H1 (cell line): ENCODE data around the gene HOXD4. TPM values are rescaled to one million over a fixed set of nuclear protein-coding genes. Genes with fewer than 3 reads are reported as not detected.

Experiments used
- CTCF ChIA-PET: fragments of 300-600 bp; sonication (Branson Sonifier 250); formaldehyde crosslinking; loops from one replicate; lab custom pipeline; 2021; ENCODE audit not compliant: partially characterized antibody; lab: Charles Lee
- POLR2A ChIA-PET: fragments of 300-600 bp; sonication (Branson Sonifier 250); formaldehyde crosslinking; loops from one replicate; lab custom pipeline; 2021; ENCODE audit warnings: inconsistent platforms; ENCODE audit not compliant: partially characterized antibody; lab: Charles Lee
- DNase-seq, 2 experiments: peaks; one replicate each; pipeline versions ENCODE4 v3.0.0 to v3.0.0-alpha.2; 2010 to 2022; ENCODE audit warnings: low spot score in 2 of 2, low read depth in 1 of 2, mixed read lengths in 1 of 2
- FAIRE-seq: peaks from 2 replicates; lab custom pipeline; 2011; peaks lifted over from hg19 to GRCh38; lab: Jason Lieb, UNC
- H2AFZ ChIP-seq: 2 replicates; pipeline ENCODE4 v1.8.1; 2012; ENCODE audit warnings: low read length, inconsistent platforms
- H2AK5ac ChIP-seq: 2 replicates; pipeline ENCODE4 v1.6.1; 2013; ENCODE audit warnings: low read depth, low read length
- H2BK120ac ChIP-seq: replicated peaks from 2 replicates; pipeline ENCODE3; 2013; ENCODE audit warnings: low read depth, low read length, inconsistent platforms
- H2BK12ac ChIP-seq: 2 replicates; pipeline ENCODE4 v1.6.1; 2013; ENCODE audit warnings: low read depth, low read length
- H2BK15ac ChIP-seq: 2 replicates; pipeline ENCODE4 v1.6.1; 2013; ENCODE audit warnings: low read length
- H2BK20ac ChIP-seq: 2 replicates; pipeline ENCODE4 v1.6.1; 2013; ENCODE audit warnings: low read length
- H2BK5ac ChIP-seq: 2 replicates; pipeline ENCODE4 v1.6.1; 2013; ENCODE audit warnings: low read depth, low read length
- H3K14ac ChIP-seq: 2 replicates; pipeline ENCODE4 v1.6.1; 2013; ENCODE audit warnings: inconsistent platforms; ENCODE audit not compliant: insufficient read length
- H3K18ac ChIP-seq: 2 replicates; pipeline ENCODE4 v1.6.1; 2013; ENCODE audit warnings: low read length; ENCODE audit errors: extremely low read depth
- H3K23ac ChIP-seq: 2 replicates; pipeline ENCODE4 v1.6.1; 2013; ENCODE audit warnings: inconsistent platforms; ENCODE audit not compliant: insufficient read length
- H3K23me2 ChIP-seq: 2 replicates; pipeline ENCODE4 v1.6.1; 2013; ENCODE audit warnings: low read depth, low read length
- H3K27ac ChIP-seq: 2 replicates; pipeline ENCODE4 v1.6.1; 2011; ENCODE audit warnings: low read depth, low read length, inconsistent platforms
- H3K27me3 ChIP-seq, 4 experiments: replicated peaks in 1 of 4; 1 replicate in 1 of 4; 2 replicates in 3 of 4; pipeline versions ENCODE4 v1.6.1 to v1.8.1; 2011 to 2013; ENCODE audit warnings: low read length in 3 of 4, mild to moderate bottlenecking in 3 of 4, inconsistent platforms in 2 of 4, mixed read lengths in 2 of 4, moderate library complexity in 1 of 4; ENCODE audit not compliant: control insufficient read depth in 3 of 4, insufficient read depth in 3 of 4; ENCODE audit errors: extremely low read depth in 1 of 4
- H3K36me3 ChIP-seq, 4 experiments: 2 replicates each; pipeline versions ENCODE4 v1.6.1 to v1.8.1; 2011 to 2013; ENCODE audit warnings: mild to moderate bottlenecking in 4 of 4, low read length in 3 of 4, moderate library complexity in 2 of 4, control low read depth in 1 of 4, inconsistent platforms in 1 of 4; ENCODE audit not compliant: insufficient read depth in 4 of 4, control insufficient read depth in 2 of 4
- H3K4ac ChIP-seq: replicated peaks from 2 replicates; pipeline ENCODE3; 2013; ENCODE audit warnings: low read length, low read depth, mixed read lengths, inconsistent platforms; ENCODE audit not compliant: insufficient read length
- H3K4me1 ChIP-seq, 4 experiments: replicated peaks in 1 of 4; 1 replicate in 1 of 4; 2 replicates in 3 of 4; pipeline versions ENCODE4 v1.6.1 to v1.8.1; 2011 to 2013; ENCODE audit warnings: low read length in 3 of 4, inconsistent platforms in 2 of 4, mixed read lengths in 1 of 4; ENCODE audit not compliant: insufficient read depth in 4 of 4, control insufficient read depth in 3 of 4
- H3K4me2 ChIP-seq, 2 experiments: 2 replicates each; pipeline versions ENCODE4 v1.6.1 to v1.8.1; 2011 to 2013; ENCODE audit warnings: low read depth in 2 of 2, low read length in 2 of 2, control low read depth in 1 of 2, inconsistent platforms in 1 of 2, mild to moderate bottlenecking in 1 of 2; ENCODE audit not compliant: insufficient read depth in 1 of 2
- H3K4me3 ChIP-seq, 4 experiments: fragments of 200-600, 300-600 bp in 1 of 4; sonication (generic), shearing (Covaris generic), sonication (Bioruptor Twin) in 1 of 4; 2 replicates each; pipeline versions ENCODE4 v1.5.1 to v1.8.1; 2011 to 2016; ENCODE audit warnings: low read length in 4 of 4, low read depth in 3 of 4, control low read depth in 2 of 4, inconsistent platforms in 2 of 4, mild to moderate bottlenecking in 2 of 4, mixed read lengths in 1 of 4, moderate library complexity in 1 of 4; ENCODE audit not compliant: insufficient read depth in 2 of 4; ENCODE audit errors: extremely low read depth in 1 of 4
- H3K56ac ChIP-seq: replicated peaks from 2 replicates; pipeline ENCODE3; 2013; ENCODE audit warnings: low read depth, mild to moderate bottlenecking, mixed read lengths, low read length, inconsistent platforms; ENCODE audit not compliant: insufficient read length
- H3K79me1 ChIP-seq: 2 replicates; pipeline ENCODE4 v1.6.1; 2013; ENCODE audit warnings: low read depth, low read length, control low read depth
- H3K79me2 ChIP-seq, 2 experiments: 2 replicates each; pipeline versions ENCODE4 v1.6.1 to v1.8.1; 2012 to 2013; ENCODE audit warnings: low read length in 2 of 2, mild to moderate bottlenecking in 2 of 2, inconsistent platforms in 1 of 2; ENCODE audit not compliant: insufficient read depth in 2 of 2, control insufficient read depth in 1 of 2
- H3K9ac ChIP-seq, 4 experiments: replicated peaks in 1 of 4; 1 replicate in 1 of 4; 2 replicates in 3 of 4; pipeline versions ENCODE4 v1.6.1 to v1.8.1; 2011 to 2013; ENCODE audit warnings: low read depth in 3 of 4, low read length in 3 of 4, control low read depth in 2 of 4, mild to moderate bottlenecking in 2 of 4, moderate library complexity in 2 of 4, inconsistent platforms in 1 of 4; ENCODE audit errors: extremely low read depth in 1 of 4
- H3K9me3 ChIP-seq, 2 experiments: 2 replicates each; pipeline versions ENCODE4 v1.6.1 to v1.8.1; 2012 to 2013; ENCODE audit warnings: mild to moderate bottlenecking in 2 of 2, moderate library complexity in 2 of 2, control low read depth in 1 of 2, inconsistent platforms in 1 of 2, low read depth in 1 of 2, low read length in 1 of 2, mixed read lengths in 1 of 2; ENCODE audit not compliant: insufficient read depth in 2 of 2
- H4K20me1 ChIP-seq, 2 experiments: replicated peaks in 1 of 2; 2 replicates each; pipeline versions ENCODE3 to v1.8.1; 2011 to 2013; ENCODE audit warnings: inconsistent platforms in 2 of 2, low read length in 2 of 2, mild to moderate bottlenecking in 1 of 2; ENCODE audit not compliant: insufficient read depth in 2 of 2, control insufficient read depth in 1 of 2
- H4K5ac ChIP-seq: 2 replicates; pipeline ENCODE4 v1.6.1; 2013; ENCODE audit warnings: low read length, low read depth, mixed read lengths, inconsistent platforms; ENCODE audit not compliant: insufficient read length
- H4K8ac ChIP-seq: 2 replicates; pipeline ENCODE4 v1.8.0; 2013; ENCODE audit warnings: mild to moderate bottlenecking, moderate library complexity, low read length, inconsistent platforms; ENCODE audit not compliant: insufficient read depth; ENCODE audit errors: extremely low read depth
- H4K91ac ChIP-seq: replicated peaks from 2 replicates; pipeline ENCODE3; 2013; ENCODE audit warnings: low read length, mixed read lengths, inconsistent platforms; ENCODE audit not compliant: insufficient read length
- EZH2 ChIP-seq: fragments of 200-600 bp; sonication (generic); IDR thresholded peaks from 2 replicates; pipeline ENCODE4 v1.7.1; 2012; ENCODE audit warnings: low read depth, mild to moderate bottlenecking, moderate library complexity, low read length, inconsistent platforms; ENCODE audit not compliant: severe bottlenecking
- POLR2AphosphoS5 ChIP-seq: IDR thresholded peaks from 2 replicates; pipeline ENCODE4 v1.6.1; 2011; ENCODE audit warnings: low read depth, low read length
- RNF2 ChIP-seq: fragments of 200-900, 300-1000 bp; sonication (generic); IDR thresholded peaks from 2 replicates; pipeline ENCODE4 v1.7.1; 2016; ENCODE audit warnings: borderline replicate concordance, low read depth, mild to moderate bottlenecking, antibody characterized with exemption, low read length; ENCODE audit not compliant: poor library complexity, severe bottlenecking; ENCODE audit errors: missing control alignments
- SUZ12 ChIP-seq: fragments of 200-600 bp; sonication (generic); IDR thresholded peaks from 2 replicates; pipeline ENCODE4 v1.6.1; 2012; ENCODE audit warnings: mild to moderate bottlenecking, inconsistent platforms, low read length, moderate library complexity, mixed read lengths
- WGBS, 2 experiments: shearing (Covaris generic) in 1 of 2; methylation state at CpG; one replicate each; pipeline versions ENCODE4 v1.1.6 to v1.1.7; 2013 to 2015; ENCODE audit warnings: low lambda C conversion rate in 2 of 2, mixed read lengths in 2 of 2, inconsistent platforms in 1 of 2, low coverage in 1 of 2, missing lambda C conversion rate in 1 of 2; ENCODE audit not compliant: insufficient replicate concordance in 2 of 2, insufficient coverage in 1 of 2, insufficient read length in 1 of 2; ENCODE audit errors: extremely low coverage in 1 of 2, missing lambda C conversion rate in 1 of 2; 5-methylcytosine and 5-hydroxymethylcytosine counted together
- polyA plus RNA-seq, 7 experiments: library from polyadenylated mRNA; depleted of rRNA in 3 of 7; stranded (reverse) in 5 of 7; unstranded in 2 of 7; fragments of >200 nt in 5 of 7; fragments of 200-250 nt in 2 of 7; gene quantifications; 1 replicate in 5 of 7; 2 replicates in 1 of 7; 4 replicates in 1 of 7; pipeline versions ENCODE4 v1.2.1 to v1.2.3, GENCODE V29; 2011 to 2013; ENCODE audit warnings: missing spikeins in 2 of 7, mixed read lengths in 2 of 7
- total RNA-seq: library from RNA; stranded (reverse); fragmentation: NEBNext Ultra II Directional; extraction: Animal tissue kit (Norgen Biotek cat#: 25700); gene quantifications from 2 replicates; pipeline ENCODE4 v1.2.1, GENCODE V29; 2021

The HOXD4 gene
- total and polyA plus RNA-seq, 2 of the 8 experiments (the other 6 are each of a cell fraction or from before 2014, with no cell fraction given), result not detected

GRCh38 chr2:176164611-176165369 is 13.4 kb downstream of the HOXD4 start:
- Histone ChIP-seq H3K18ac (no peak overlapping the region), H3K36me3 (peaks cover 0 to 3% (median 0%) of the 10 kb centered on the region in 4 experiments; a peak in 1 of 8 replicates), H3K9me3 (no peaks in the 10 kb centered on the region), H3K27ac (no peak overlapping the region), H4K5ac (no peak overlapping the region), H4K20me1 (peaks cover 27 to 35% of the 10 kb centered on the region in 2 experiments), H4K91ac (no peak overlapping the region), H2BK5ac (no peak overlapping the region), H2BK120ac (no peak overlapping the region), H2BK12ac (peak overlapping the region; percentile 33; the same call in 1 of the 2 replicates), H3K23ac (no peak overlapping the region), H2AFZ (no peak overlapping the region), H2AK5ac (no peak overlapping the region), H3K14ac (no peak overlapping the region), H3K23me2 (0 out of 2 replicates have a peak, but pooled peaks cover 2% of the 10 kb centered on the region), H3K79me1 (no peaks in the 10 kb centered on the region), H3K4me3 (peak overlapping the region in 1 of 4 experiments; percentile 40; a peak in 2 of 8 replicates), H3K9ac (no peak overlapping the region), H3K27me3 (peaks cover 97 to 100% (median 100%) of the 10 kb centered on the region in 4 experiments), H3K4me2 (peak overlapping the region; percentile 38 to 44; a peak in 3 of 4 replicates), H4K8ac (no peak overlapping the region; the same call in 1 of the 2 replicates), H3K79me2 (no peaks in the 10 kb centered on the region), H2BK20ac (no peak overlapping the region), H3K4me1 (peaks cover 0 to 10% (median 4%) of the 10 kb centered on the region in 4 experiments; a peak in 5 of 7 replicates), H2BK15ac (no peak overlapping the region), H3K56ac (no peak overlapping the region), H3K4ac (no peak overlapping the region)
- FAIRE-seq (no peak), DNase-seq (no peak)
- CTCF ChIA-PET, result interaction anchor here (0.6 to 3.6 kb wide), 6 partner anchors 10 to 282 kb away, joined by 3 to 25 read pairs (median 3); no protein-coding TSS in a partner anchor
- TF ChIP-seq SUZ12 (peak; percentile 100), RNF2 (peak; percentile 99), POLR2AphosphoS5 (no peak), EZH2 (peak; percentile 100)
- 6% methylated on average over 44 of the region's 52 CpGs; no CpG with 5 or more reads in 1 of the 2 experiments for WGBS, 2 experiments
- POLR2A ChIA-PET, result interaction anchor here (1.5 kb wide), 1 partner anchor 50 kb away, joined by 4 read pairs; no protein-coding TSS in a partner anchor
